H54 (cell line): ENCODE results near the gene CUL3.
"Not testable (repeated sequence)": the region's sequence is repeated elsewhere in the genome, so short reads cannot be mapped to it uniquely, and the experiment has no call there.

Experiments used
- DNase-seq: peaks from one replicate; pipeline ENCODE4 v3.0.0; 2011; ENCODE audit warnings: low spot score, mixed read lengths; ENCODE audit not compliant: insufficient read length
- FAIRE-seq: peaks from 3 replicates; lab custom pipeline; 2011; peaks lifted over from hg19 to GRCh38; lab: Jason Lieb, UNC
- POLR2A ChIP-seq: IDR thresholded peaks from 2 replicates; pipeline ENCODE4 v1.6.1; 2011; ENCODE audit warnings: low read depth, mild to moderate bottlenecking, low read length

The CUL3 gene

DNA sequence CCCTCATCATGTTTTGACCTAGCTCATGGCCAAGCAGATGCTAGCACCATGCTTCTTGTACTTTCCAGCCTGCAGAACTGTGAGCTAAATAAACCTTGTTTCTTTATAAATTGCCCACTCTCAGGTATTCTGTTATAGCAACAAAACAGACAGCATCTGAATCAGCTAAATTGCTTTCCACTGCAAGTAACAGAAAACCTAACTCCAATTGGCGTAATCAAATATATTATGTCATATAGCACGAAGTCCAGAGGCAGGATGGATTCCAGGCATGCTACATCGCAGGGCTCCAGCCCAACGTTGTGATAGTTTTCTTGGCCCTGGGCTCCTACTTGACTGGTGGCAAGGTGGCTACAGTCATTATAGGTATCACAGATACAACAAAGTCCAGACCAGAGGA is 10.4 kb upstream of the CUL3 start:
- no peak for TF ChIP-seq POLR2A
- no peak for FAIRE-seq
- no peak for DNase-seq

DNA sequence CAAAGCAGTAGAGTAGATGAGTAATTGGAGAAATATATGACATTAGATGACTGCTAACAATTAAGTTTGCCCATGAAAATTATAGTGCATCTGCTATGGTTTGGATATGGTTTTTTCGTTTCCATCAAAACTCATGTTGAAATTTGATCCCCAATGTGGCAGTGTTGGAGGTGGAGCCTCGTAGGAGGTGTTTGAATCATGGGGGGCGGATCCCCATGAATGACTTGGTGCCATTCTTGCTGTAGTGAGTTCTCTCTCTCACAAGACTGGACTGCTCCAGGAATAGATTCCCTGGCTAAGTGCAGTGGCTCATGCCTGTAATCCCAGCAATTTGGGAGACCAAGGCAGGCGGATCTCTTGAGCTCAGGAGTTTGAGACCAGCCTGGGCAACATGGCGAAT is 9.7 kb upstream of the CUL3 start:
- DNase-seq (no peak), FAIRE-seq (no peak)
- TF ChIP-seq POLR2A: no peak

GRCh38 chr2:224591220-224591619 is 6.1 kb upstream of the CUL3 start:
- no peak for DNase-seq
- no peak for FAIRE-seq
- TF ChIP-seq POLR2A: no peak

GRCh38 chr2:224586127-224586695 is 1.0 kb upstream of the CUL3 start:
- DNase-seq (no peak), FAIRE-seq (peak; percentile 30)
- no peak for TF ChIP-seq POLR2A

GRCh38 chr2:224584785-224585210 is 365 bp downstream of the CUL3 start:
- no peak for TF ChIP-seq POLR2A
- DNase-seq (peak; percentile 47), FAIRE-seq (no peak)

GRCh38 chr2:224584111-224584784 is 915 bp downstream of the CUL3 start:
- peak; percentile 41 for FAIRE-seq
- TF ChIP-seq POLR2A: no peak
- no peak for DNase-seq

DNA sequence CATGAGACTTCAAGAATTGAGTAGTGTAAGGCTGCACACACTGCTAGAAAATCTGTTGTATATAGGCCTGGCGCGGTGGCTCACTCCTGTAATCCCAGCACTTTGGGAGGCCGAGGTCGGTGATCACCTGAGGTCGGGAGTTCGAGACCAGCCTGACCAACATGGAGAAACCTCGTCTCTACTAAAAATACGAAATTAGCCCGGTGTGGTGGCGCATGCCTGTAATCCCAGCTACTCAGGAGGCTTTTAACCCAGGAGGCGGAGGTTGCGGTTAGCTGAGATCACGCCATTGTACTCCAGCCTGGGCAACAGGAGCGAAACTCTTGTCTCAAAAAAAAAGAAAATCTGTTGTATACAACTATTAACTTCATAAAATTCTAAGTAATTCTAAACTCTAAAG is 2.1 kb downstream of the CUL3 start:
- not testable (repeated sequence) for DNase-seq, FAIRE-seq

- FAIRE-seq (no peak), DNase-seq (no peak)
- TF ChIP-seq POLR2A: no peak
These were observed 4.9 kb downstream of the CUL3 start for GRCh38 chr2:224580248-224580647.

GRCh38 chr2:224579411-224579810 is 5.8 kb downstream of the CUL3 start:
- no peak for TF ChIP-seq POLR2A
- FAIRE-seq (peak; percentile 89), DNase-seq (no peak)

GRCh38 chr2:224577541-224577940 is 7.6 kb downstream of the CUL3 start:
- FAIRE-seq: no peak
- no peak for DNase-seq
- TF ChIP-seq POLR2A: no peak

DNA sequence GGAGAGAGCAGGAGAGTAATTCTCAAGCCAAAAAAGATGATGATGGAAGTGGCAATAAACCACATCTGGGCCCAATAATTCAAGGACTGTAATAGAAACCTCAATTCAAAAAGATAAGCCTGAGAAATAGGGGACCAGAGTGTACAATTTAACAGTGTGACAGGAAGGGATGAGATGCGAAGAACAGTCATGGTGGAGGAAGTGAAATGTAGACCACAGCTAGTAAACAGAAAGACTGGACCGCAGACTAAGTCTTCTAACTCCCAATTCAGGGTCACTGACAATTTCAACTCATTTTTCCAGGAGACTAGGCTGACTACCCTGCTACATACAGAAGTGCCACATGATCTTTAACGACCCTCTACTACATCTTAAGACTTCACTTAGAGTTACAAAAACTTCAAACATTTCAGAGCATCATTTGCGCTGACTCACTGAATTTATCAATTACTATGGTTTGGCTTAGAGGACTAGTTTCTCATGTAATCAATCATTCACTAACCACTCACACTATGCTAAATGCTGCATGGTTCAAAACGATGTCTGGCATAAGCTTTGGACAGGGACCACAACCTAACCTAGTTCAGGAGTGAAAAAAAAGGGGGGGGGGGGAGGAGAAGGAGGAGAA is 9.0 kb downstream of the CUL3 start:
- FAIRE-seq: peak; percentile 57

GRCh38 chr2:224574423-224575084 is 10.6 kb downstream of the CUL3 start:
- FAIRE-seq: peak; percentile 52

More for the DNA sequence above, 9.0 kb downstream of the CUL3 start:
- no peak for TF ChIP-seq POLR2A
- no peak for DNase-seq

GRCh38 chr2:224573724-224574123 is 11.4 kb downstream of the CUL3 start:
- no peak for TF ChIP-seq POLR2A
- peak; percentile 27 for FAIRE-seq
- DNase-seq: no peak

More at GRCh38 chr2:224574423-224575084, 10.6 kb downstream of the CUL3 start:
- no peak for DNase-seq
- TF ChIP-seq POLR2A: no peak

DNA sequence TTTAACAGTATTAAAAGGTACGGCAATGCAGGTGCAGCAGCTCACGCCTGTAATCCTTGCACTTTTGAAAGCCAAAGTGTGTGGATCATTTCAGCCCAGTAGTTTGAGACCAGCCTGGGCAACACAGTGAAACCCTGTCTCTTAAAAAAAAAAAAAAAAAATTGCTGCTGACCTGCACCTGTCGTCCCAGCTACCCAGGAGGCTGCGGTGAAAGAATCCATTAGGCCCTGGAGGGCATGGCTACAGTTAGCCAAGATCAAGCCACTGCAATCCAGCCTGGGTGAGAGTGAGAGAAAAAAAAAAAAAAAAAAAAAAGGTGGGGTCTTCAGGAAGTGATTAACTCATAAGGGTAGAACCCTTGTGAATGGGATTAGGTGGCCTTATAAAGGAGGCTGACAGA is 12.8 kb downstream of the CUL3 start:
- no peak for TF ChIP-seq POLR2A
- FAIRE-seq (no peak), DNase-seq (no peak)

GRCh38 chr2:224570328-224570993 is 14.7 kb downstream of the CUL3 start:
- DNase-seq (no peak), FAIRE-seq (peak; percentile 43)
- no peak for TF ChIP-seq POLR2A
